Peyer's patch (tissue), 4 donors: Measurements from ENCODE around the gene MRPS30. TPM values are rescaled to one million over a fixed set of nuclear protein-coding genes. Genes with fewer than 3 reads are reported as not detected.
"Not testable (repeated sequence)": the region's sequence is repeated elsewhere in the genome, so short reads cannot be mapped to it uniquely, and the experiment has no call there.

Source experiments
- DNase-seq, 3 donors: peaks; one replicate each; pipeline ENCODE4 v3.0.0-alpha.2; 2017 to 2019
- H3K27ac ChIP-seq, 4 donors: fragments of 200-600 bp; sonication (generic); one replicate each; pipeline ENCODE4 v1.5.1; 2016 to 2019
- H3K27me3 ChIP-seq, 2 donors: fragments of 200-600 bp; sonication (generic); one replicate each; pipeline ENCODE4 v1.5.1; 2019
- H3K36me3 ChIP-seq, 3 donors: fragments of 200-600 bp; sonication (generic); one replicate each; pipeline ENCODE4 v1.5.1; 2016 to 2019
- H3K4me1 ChIP-seq, 4 donors: fragments of 200-600 bp; sonication (generic); one replicate each; pipeline ENCODE4 v1.5.1; 2016 to 2019
- H3K4me3 ChIP-seq, 4 donors: fragments of 200-600 bp; sonication (generic); 1 replicate in 3 of 4; 2 replicates in 1 of 4; pipeline ENCODE4 v1.5.1; 2016 to 2019; ENCODE audit warnings: mild to moderate bottlenecking in 1 of 4
- H3K9me3 ChIP-seq, 4 donors: fragments of 200-600 bp; sonication (generic); one replicate each; pipeline ENCODE4 v1.5.1; 2016 to 2019; ENCODE audit warnings: mild to moderate bottlenecking in 1 of 4
- CTCF ChIP-seq, 6 experiments: fragments of 450-650 bp in 4 of 6; fragments of 200-600 bp in 2 of 6; sonication (generic) in 1 of 6; IDR thresholded peaks; one replicate each; pipeline ENCODE4 v1.5.1; 2017 to 2019; ENCODE audit warnings: antibody characterized with exemption in 6 of 6, mild to moderate bottlenecking in 3 of 6, moderate library complexity in 1 of 6
- POLR2A ChIP-seq, 2 donors: fragments of 450-650 bp; IDR thresholded peaks; one replicate each; pipeline ENCODE4 v1.5.1; 2017; ENCODE audit warnings: antibody characterized with exemption in 2 of 2, mild to moderate bottlenecking in 2 of 2, moderate library complexity in 2 of 2
- total RNA-seq, 4 donors: library from RNA; depleted of rRNA; stranded (reverse); fragments of >200 nt; gene quantifications; one replicate each; pipeline ENCODE4 v1.1.0, GENCODE V29; 2016

The MRPS30 gene
- total RNA-seq, 4 donors from 2014 or later, result 61.1 to 75.5 (median 67.2) TPM

DNA sequence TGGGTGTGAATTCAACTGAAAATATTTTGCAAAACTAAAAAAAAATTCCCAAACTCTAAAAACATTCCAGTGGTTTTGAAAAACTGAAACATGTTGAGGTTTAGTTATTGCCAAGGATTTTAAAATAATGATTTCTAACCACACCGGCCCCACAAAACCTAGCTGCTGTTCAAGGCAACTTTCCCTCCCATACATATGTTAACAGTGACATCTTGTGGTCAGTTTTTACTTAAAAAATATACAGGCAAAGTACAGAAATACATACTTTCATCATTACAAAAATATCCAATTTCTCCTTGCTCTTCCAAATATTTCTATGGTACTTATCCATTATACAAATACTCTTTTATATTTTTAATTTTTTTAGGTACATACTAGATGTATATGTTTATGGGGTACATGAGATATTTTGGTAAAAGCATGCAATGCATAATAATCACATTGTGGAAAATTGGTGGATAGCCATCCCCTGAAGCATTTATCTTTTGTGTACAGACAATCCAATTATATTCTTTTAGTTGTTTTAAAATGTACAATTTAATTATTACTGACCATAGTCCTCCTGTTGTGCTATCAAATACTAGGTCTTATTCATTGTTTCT, 34.4 kb upstream of the MRPS30 start:
- Histone ChIP-seq H3K9me3 (no peaks in the 10 kb centered on the region), H3K4me3 (no peak overlapping the region), H3K4me1 (no peaks in the 10 kb centered on the region), H3K27ac (no peak overlapping the region), H3K27me3 (no peaks in the 10 kb centered on the region), H3K36me3 (no peaks in the 10 kb centered on the region)
- TF ChIP-seq CTCF (IDR thresholded peaks at IDR 0.05) (peak in 5 of 6 experiments; percentile 13 to 50 (median 44)), POLR2A (IDR thresholded peaks at IDR 0.05) (no peak)
- no peak for DNase-seq

- no peaks in the 10 kb centered on the region for H3K27me3 ChIP-seq
- no peaks in the 10 kb centered on the region for H3K9me3 ChIP-seq
- no peaks in the 10 kb centered on the region for H3K36me3 ChIP-seq
- DNase-seq, result no peak
- TF ChIP-seq CTCF (IDR thresholded peaks at IDR 0.05) (no peak), POLR2A (IDR thresholded peaks at IDR 0.05) (no peak)
- H3K4me3 ChIP-seq, result no peak overlapping the region
- H3K4me1 ChIP-seq, result no peaks in the 10 kb centered on the region
- H3K27ac ChIP-seq, result no peak overlapping the region
Measured at GRCh38 chr5:44779167-44779566, 29.6 kb upstream of the MRPS30 start.

GRCh38 chr5:44783634-44784315, 25.0 kb upstream of the MRPS30 start:
- H3K4me3 ChIP-seq, result no peak overlapping the region
- H3K36me3 ChIP-seq, result no peaks in the 10 kb centered on the region
- no peaks in the 10 kb centered on the region for H3K27me3 ChIP-seq
- H3K9me3 ChIP-seq, result no peaks in the 10 kb centered on the region
- no peaks in the 10 kb centered on the region for H3K4me1 ChIP-seq
- TF ChIP-seq POLR2A (IDR thresholded peaks at IDR 0.05) (no peak), CTCF (IDR thresholded peaks at IDR 0.05) (no peak)
- no peak overlapping the region for H3K27ac ChIP-seq
- no peak for DNase-seq

GRCh38 chr5:44787731-44788130, 21.0 kb upstream of the MRPS30 start:
- DNase-seq, result no peak
- Histone ChIP-seq H3K9me3 (no peaks in the 10 kb centered on the region), H3K27me3 (no peaks in the 10 kb centered on the region), H3K4me1 (no peaks in the 10 kb centered on the region), H3K27ac (no peak overlapping the region), H3K4me3 (no peak overlapping the region), H3K36me3 (no peaks in the 10 kb centered on the region)
- TF ChIP-seq POLR2A (IDR thresholded peaks at IDR 0.05) (no peak), CTCF (IDR thresholded peaks at IDR 0.05) (no peak)

DNA sequence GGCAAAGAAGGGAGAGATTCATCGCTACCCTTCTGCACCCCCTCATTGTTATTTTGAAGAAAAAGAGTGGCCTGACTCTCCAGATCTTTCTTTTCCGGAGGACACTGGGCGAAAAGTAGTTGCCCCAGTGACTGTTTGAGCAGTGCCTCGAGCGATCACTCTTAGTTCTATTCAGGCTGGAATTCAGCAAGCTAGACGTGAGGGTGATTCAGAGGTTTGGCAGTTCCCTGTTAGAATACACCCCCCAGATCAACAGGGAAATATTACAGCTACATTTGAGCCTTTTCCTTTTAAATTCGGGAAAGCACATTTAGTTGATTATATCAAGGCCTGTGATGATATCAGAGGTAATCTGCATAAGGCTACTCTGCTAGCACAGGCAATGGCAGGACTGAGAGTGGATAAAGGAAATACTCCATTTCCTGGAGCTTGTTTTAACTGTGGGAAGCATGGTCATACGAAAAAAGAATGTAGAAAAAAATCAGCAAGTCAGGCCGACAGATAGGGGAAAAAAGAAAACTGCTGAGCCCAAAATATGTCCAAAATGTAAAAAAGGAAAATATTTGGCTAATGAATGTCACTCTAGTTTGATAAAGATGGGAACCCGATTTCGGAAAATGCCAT, 19.3 kb upstream of the MRPS30 start:
- H3K4me1 ChIP-seq, H3K9me3 ChIP-seq, H3K27me3 ChIP-seq, H3K4me3 ChIP-seq, H3K27ac ChIP-seq, DNase-seq, H3K36me3 ChIP-seq: not testable (repeated sequence)

- DNase-seq, H3K9me3 ChIP-seq, H3K4me1 ChIP-seq, H3K36me3 ChIP-seq, H3K4me3 ChIP-seq, H3K27me3 ChIP-seq, H3K27ac ChIP-seq: not testable (repeated sequence)
Measured at GRCh38 chr5:44792031-44792673, 16.6 kb upstream of the MRPS30 start.
